Measurements from ENCODE around the gene BRIP1. TPM values are rescaled to one million over a fixed set of nuclear protein-coding genes. Genes with fewer than 3 reads are reported as not detected.

The BRIP1 gene
- total and polyA plus RNA-seq, 2 donors (not counting 3 experiments of a cell fraction or from before 2014, with no cell fraction given) = 1.8 to 12.1 TPM

- Histone ChIP-seq H3K36me3 (ENCODE audit: control insufficient read depth in 2 of 2, extremely low read depth in 1 of 2, insufficient read depth in 2 of 2, low read length in 2 of 2) (no peaks in the 10 kb centered on the region), H3K79me2 (ENCODE audit: control insufficient read depth, insufficient read depth, low read length) (no peaks in the 10 kb centered on the region), H3K4me3 (replicated peaks in 1 of 3; ENCODE audit: insufficient read depth in 1 of 3, low read depth in 1 of 3, low read length in 3 of 3) (no peak overlapping the region), H3K9ac (replicated peaks; ENCODE audit: extremely low read depth, insufficient read depth, low read length) (no peak overlapping the region), H3K4me1 (ENCODE audit: control insufficient read depth, extremely low read depth, insufficient read depth, low read length) (no peaks in the 10 kb centered on the region), H3K27me3 (ENCODE audit: control insufficient read depth in 2 of 2, insufficient read depth in 2 of 2, low read length in 2 of 2) (no peaks in the 10 kb centered on the region), H3K27ac (ENCODE audit: insufficient read depth, low read depth, low read length) (no peak overlapping the region), H3K9me3 (replicated peaks; ENCODE audit: control insufficient read depth, insufficient read depth, low read length) (no peaks in the 10 kb centered on the region), H4K20me1 (replicated peaks; ENCODE audit: control insufficient read depth, extremely low read depth, insufficient read depth, low read length) (no peaks in the 10 kb centered on the region), H3K4me2 (ENCODE audit: insufficient read depth, low read length) (no peak overlapping the region), H3K9me1 (replicated peaks; ENCODE audit: control insufficient read depth, extremely low read depth, insufficient read depth, low read length) (no peaks in the 10 kb centered on the region), H2AFZ (ENCODE audit: low read depth, low read length) (no peak overlapping the region)
- no TSS peak for BruUV-seq (replicated peaks)
- TF ChIP-seq MYC (IDR thresholded peaks at IDR 0.05; ENCODE audit: low read depth, low read length) (no peak), EZH2 (IDR thresholded peaks at IDR 0.05; ENCODE audit: borderline replicate concordance, low read depth, low read length, severe bottlenecking) (no peak), POLR2AphosphoS5 (IDR thresholded peaks at IDR 0.05; ENCODE audit: insufficient read depth, low read depth, low read length) (no peak), POLR2A (IDR thresholded peaks at IDR 0.05; ENCODE audit: low read depth, low read length) (no peak)
- DNase-seq (ENCODE audit: low read depth, low spot score) (no peak), FAIRE-seq (no peak)
- intact Hi-C loops (cut with micrococcal nuclease) (no loop called here), dilution Hi-C loops (cut with MboI; ENCODE audit: extremely low pct_ligation_motif_present, low sequenced_read_pairs) (no loop called here)
- ChIA-PET CTCF (interaction anchor here (1.0 kb wide), 1 partner anchor 233 kb away, joined by 3 read pairs; no protein-coding TSS in a partner anchor), POLR2A (no interaction called here)
Observed at GRCh38 chr17:61644800-61645774, 218.2 kb downstream of the BRIP1 start.

GRCh38 chr17:61642768-61643167 is 220.6 kb downstream of the BRIP1 start:
- H3K27ac ChIP-seq (ENCODE audit: insufficient read depth, low read depth, low read length) = no peak overlapping the region
- no peaks in the 10 kb centered on the region for H3K9me1 ChIP-seq (replicated peaks; ENCODE audit: control insufficient read depth, extremely low read depth, insufficient read depth, low read length)
- H3K27me3 ChIP-seq (ENCODE audit: control insufficient read depth in 2 of 2, insufficient read depth in 2 of 2, low read length in 2 of 2) = no peaks in the 10 kb centered on the region
- no peak overlapping the region for H3K4me2 ChIP-seq (ENCODE audit: insufficient read depth, low read length)
- CTCF ChIA-PET = no interaction called here
- BruUV-seq (replicated peaks) = no TSS peak
- H3K4me3 ChIP-seq (replicated peaks in 1 of 3; ENCODE audit: insufficient read depth in 1 of 3, low read depth in 1 of 3, low read length in 3 of 3) = no peak overlapping the region
- no peaks in the 10 kb centered on the region for H3K36me3 ChIP-seq (ENCODE audit: control insufficient read depth in 2 of 2, extremely low read depth in 1 of 2, insufficient read depth in 2 of 2, low read length in 2 of 2)
- no peaks in the 10 kb centered on the region for H3K4me1 ChIP-seq (ENCODE audit: control insufficient read depth, extremely low read depth, insufficient read depth, low read length)
- H3K9ac ChIP-seq (replicated peaks; ENCODE audit: extremely low read depth, insufficient read depth, low read length) = no peak overlapping the region
- DNase-seq (ENCODE audit: low read depth, low spot score) (no peak), FAIRE-seq (no peak)
- H3K79me2 ChIP-seq (ENCODE audit: control insufficient read depth, insufficient read depth, low read length) = no peaks in the 10 kb centered on the region
- dilution Hi-C loops (cut with MboI; ENCODE audit: extremely low pct_ligation_motif_present, low sequenced_read_pairs) (no loop called here), intact Hi-C loops (cut with micrococcal nuclease) (no loop called here)
- POLR2A ChIA-PET = no interaction called here
- H4K20me1 ChIP-seq (replicated peaks; ENCODE audit: control insufficient read depth, extremely low read depth, insufficient read depth, low read length) = no peaks in the 10 kb centered on the region
- no peak overlapping the region for H2AFZ ChIP-seq (ENCODE audit: low read depth, low read length)
- no peaks in the 10 kb centered on the region for H3K9me3 ChIP-seq (replicated peaks; ENCODE audit: control insufficient read depth, insufficient read depth, low read length)
- TF ChIP-seq POLR2A (IDR thresholded peaks at IDR 0.05; ENCODE audit: low read depth, low read length) (no peak), JUN (IDR thresholded peaks at IDR 0.05; ENCODE audit: borderline replicate concordance, insufficient read depth, insufficient read length, low read depth) (no peak), EZH2 (IDR thresholded peaks at IDR 0.05; ENCODE audit: borderline replicate concordance, low read depth, low read length, severe bottlenecking) (no peak), MYC (IDR thresholded peaks at IDR 0.05; ENCODE audit: low read depth, low read length) (no peak), FOS (IDR thresholded peaks at IDR 0.05; ENCODE audit: borderline replicate concordance, insufficient read depth, low read length) (no peak)
